ENCODE data around the gene TMEM52.
"Not testable (repeated sequence)": the region's sequence is repeated elsewhere in the genome, so short reads cannot be mapped to it uniquely, and the experiment has no call there.

The TMEM52 gene

DNA sequence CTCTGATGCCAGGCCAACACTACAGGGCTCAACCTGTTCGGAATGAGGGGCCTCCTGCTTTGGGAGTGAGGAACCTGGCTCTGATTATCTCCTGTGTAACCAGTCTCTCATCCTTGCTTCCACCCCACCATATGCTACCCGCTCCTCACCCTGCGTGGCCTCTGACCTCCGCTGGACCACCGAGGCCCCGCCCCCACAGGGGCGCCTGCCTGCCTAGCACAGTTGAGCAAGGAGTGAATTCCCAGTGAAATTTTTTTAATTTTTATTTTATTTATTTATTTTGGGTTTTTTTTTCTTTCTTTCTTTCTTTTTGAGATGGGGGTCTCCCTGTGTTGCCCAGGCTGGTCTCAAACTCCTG, 26.3 kb downstream of the TMEM52 start:
- DNase-seq, result no peak

- DNase-seq, result no peak
These were observed 26.9 kb downstream of the TMEM52 start for GRCh38 chr1:1892079-1892762.

- peak; percentile 83 for DNase-seq
These were observed 27.6 kb downstream of the TMEM52 start for GRCh38 chr1:1891349-1892078.

DNA sequence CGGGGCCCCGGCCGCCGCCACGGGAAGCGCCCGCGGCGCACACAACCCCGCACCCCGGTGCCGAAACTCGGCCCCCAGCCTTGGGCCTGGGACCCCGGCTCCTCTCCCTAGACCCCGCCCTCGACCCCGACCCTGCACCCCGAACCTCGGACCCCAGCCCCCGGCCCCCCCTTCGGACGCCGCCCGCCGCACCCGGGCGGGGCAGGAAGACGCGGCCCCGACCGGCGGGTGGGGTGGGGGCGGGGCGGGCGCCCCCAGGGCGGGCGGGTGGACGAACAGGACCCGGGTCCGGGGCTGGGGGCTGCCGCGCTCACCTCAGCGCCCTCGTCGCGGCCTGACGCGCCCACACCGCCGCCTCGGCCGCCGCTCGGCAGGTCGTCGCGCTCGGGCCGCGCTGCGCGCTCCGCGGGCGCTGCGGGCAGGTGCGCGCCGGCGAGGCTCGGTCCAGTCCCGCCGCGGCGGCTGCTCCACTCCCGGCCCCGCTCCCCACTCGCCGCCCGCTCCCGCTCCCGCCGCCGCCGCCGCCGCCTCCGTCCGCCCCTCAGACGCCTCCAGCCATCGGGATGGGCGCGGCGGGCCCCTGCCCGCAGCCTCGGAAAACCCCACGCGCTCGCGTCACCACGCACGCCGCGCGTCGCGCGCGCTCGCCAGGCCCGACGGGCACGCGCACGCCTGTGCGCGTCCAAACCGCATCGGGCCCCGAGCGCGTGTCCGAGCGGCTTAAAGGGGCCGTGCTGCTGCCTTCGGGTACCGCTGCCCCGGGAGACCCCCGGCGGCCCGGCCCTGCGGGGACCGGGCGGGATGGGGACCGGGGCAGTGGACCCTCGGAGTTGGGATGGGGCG, 28.4 kb downstream of the TMEM52 start, which contains the start of gene GNB1:
Gene GNB1, minus strand, starts transcription at position 582 of the 843 bp plus-strand sequence. CDS start 65,634 bp downstream, outside the sequence.
- DNase-seq, result peak; percentile 83

DNA sequence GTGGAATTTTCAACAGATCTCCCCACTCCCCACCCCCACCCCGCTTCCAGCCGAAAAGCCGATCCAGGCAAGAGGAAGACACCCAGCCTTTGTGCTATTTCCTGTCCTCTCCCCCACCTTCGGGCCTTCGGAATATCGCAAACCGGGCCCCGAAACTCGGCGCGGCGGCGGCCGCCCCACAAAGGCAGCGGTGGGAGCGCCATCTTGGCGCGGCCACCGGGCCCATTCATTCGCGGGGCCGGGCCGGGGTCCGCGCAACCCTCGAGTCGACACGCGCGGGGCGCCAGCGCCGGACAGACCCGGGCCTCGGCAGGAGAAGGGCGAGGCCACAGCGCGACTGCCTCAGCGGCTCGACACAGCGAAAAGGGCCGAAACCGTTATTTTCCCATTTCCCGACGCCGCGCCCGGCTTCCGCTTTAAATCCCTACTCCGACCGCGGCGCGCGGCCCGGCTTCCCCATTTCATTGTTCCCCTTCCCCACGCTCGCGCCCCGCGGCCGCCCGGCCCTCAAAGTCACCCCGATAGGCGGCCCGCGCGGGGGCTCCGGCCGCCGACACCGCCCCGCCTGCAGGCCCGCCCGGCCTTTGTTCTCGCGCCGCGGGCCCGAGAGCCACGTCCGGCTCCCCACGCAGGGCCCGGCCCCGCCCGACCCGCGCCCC, 29.1 kb downstream of the TMEM52 start:
- DNase-seq, result peak; percentile 52

DNA sequence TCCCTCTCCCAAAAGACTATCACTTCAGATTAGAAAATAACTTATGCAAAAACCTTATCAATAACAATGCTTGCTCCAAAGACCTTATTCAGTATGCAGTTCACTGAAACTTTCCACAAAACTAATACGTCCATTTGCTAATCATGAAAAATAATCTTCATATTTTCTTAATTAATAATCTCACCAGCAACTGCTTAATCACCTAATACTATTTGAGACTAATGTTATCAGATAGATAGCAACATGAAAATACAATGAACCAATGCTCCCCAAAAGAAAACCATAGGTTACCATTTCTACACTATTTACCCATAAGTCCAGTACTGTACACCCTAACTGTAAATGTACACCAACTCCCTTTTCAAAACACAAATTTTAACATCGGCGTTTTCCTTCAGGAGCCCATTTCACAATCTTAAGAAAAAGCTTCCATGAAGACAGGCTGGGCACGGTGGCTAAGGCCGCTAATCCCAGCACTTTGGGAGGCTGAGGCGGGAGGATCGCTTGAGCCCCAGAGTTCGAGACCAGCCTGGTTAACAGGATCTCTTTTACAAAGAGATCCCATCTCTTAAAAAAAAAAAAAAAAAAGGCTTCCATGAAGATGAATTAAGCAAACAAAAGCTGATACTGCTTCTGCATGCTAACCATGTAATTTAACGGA, 29.9 kb downstream of the TMEM52 start:
- no peak for DNase-seq

- DNase-seq, result not testable (repeated sequence)
These were observed 35.2 kb downstream of the TMEM52 start for GRCh38 chr1:1883890-1884289.

DNA sequence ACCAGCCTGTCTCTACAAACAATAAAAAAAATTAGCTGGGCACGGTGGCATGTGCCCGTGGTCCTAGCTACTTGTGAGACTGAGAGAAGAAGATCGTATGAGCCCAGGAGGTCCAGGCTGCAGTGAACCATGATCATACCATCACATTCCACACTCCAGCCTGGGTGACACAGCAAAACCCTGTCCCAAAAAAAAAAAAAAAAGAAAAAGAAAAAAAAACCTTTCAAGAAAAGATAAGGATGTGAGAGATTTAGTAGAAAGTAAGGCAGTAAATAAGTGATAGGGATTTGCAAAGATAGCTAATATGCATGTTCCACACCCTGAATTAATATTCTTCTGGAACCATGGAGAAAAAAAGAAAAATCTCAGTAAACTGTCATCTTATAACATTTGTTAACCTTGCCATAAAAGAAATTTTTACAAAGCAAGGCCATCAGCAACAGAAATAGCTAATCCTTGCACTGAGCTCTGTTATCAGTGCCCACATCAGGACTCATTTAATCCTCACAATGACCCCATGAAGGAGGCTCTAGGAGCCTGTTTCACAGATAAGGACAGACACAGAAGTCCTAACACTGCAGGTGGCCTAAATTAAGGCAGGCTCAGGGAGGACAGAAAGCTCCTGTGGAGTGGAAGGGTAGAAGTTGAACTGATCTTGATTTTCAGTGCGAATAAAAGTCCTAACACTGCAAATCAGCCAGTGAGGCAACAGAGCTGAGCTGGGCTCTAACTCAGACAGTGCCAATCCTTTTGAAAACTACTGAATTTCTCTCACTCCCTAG, 35.8 kb downstream of the TMEM52 start:
- DNase-seq, result no peak

GRCh38 chr1:1881727-1882126, 37.4 kb downstream of the TMEM52 start:
- no peak for DNase-seq

DNA sequence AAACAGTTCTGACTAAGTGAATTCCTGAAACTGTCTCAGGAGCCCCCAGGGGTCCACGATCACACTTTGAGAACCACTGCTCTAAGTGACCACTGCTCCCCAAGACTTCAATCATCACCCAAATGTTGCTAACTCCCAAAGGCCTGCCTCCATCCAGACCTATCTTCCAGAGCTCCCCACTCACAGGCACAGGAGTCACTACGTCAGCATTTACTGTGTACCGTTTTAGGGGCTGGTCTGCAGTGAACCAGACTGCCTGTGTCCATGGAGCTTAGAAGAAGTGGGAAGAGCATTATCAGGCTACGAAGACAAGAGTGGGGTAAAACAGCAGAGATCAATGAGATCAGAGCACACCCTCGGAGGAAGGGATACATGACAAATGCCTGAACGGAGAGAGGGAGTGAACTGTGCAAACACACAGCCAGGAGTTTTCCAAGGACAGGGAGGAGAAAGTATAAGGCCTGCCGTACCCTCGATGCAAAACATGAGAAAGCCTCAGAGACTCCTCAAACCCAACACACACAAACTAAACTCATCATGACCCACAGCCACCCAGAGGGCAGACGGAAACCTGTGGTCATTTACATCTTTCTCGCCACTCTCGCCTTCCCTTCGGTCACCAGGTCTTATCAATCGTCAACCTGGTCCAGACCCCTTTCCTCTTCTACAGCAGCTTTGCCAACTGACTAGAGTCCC, 38.3 kb downstream of the TMEM52 start:
- no peak for DNase-seq

DNA sequence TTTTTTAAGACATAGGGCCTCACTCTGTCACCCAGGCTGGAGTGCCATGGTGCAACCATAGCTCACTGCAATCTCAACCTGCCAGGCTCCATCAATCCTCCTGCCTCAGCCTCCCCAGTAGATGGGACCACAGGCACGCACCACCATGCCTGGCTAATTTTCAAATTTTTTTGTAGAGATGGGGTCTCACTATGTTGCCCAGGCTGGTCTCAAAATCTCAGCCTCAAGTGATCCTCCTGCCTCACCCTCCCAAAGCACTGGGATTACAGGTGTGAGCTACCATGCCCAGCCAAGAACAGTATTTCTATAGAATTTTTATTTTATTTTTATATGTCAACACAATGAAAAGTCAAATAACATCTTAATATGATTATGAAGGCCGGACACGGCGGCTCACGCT, 39.1 kb downstream of the TMEM52 start:
- DNase-seq, result no peak

DNA sequence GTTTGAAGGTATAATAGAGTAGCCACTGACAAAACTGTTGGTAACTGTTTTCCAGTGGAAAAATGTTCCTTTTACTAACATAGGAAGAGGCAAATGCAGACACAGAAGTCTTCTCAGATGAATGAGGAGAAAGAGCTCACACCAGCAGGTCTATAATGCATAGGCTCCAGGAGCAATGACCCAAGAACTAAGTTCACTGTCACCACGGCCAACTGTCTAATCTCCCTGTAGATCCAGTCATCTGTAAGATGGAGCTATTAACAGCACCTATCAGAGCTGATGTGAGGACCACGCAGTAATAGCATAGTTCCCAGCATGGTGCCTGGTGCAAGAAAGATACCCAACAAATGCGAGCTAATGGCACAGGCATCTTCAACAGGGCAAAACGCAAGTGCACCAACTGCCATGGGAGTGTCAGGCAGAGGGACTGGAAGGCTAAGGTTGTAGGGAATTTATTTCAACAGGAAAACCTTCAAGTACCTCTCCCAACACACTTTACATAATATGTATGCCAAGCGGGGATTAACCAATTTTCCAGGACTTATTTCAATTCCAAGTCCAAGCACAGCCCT, 41.1 kb downstream of the TMEM52 start:
- DNase-seq, result no peak

- DNase-seq, result no peak
These were observed 42.6 kb downstream of the TMEM52 start for GRCh38 chr1:1876335-1876930.

- no peak for DNase-seq
These were observed 43.1 kb downstream of the TMEM52 start for GRCh38 chr1:1875932-1876331.

DNA sequence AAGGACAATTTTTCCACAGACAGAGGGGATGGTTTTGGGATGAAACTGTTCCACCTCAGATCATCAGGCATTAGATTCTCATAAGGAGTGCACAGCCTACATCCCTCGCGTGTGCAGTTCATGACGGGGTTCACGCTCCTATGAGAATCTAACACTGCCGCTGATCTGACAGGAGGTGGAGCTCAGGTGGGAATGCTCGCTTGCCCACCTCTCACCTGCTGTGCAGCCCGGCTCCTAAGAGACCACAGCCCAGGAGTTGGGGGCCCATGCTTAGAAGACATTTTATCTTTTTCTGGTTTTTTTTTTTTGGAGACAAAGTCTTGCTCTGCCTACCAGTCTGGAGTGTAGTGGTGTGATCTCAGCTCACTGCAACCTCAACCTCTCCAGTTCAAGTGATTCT, 44.2 kb downstream of the TMEM52 start:
- no peak for DNase-seq

GRCh38 chr1:1873186-1873585, 45.9 kb downstream of the TMEM52 start:
- DNase-seq, result no peak

DNA sequence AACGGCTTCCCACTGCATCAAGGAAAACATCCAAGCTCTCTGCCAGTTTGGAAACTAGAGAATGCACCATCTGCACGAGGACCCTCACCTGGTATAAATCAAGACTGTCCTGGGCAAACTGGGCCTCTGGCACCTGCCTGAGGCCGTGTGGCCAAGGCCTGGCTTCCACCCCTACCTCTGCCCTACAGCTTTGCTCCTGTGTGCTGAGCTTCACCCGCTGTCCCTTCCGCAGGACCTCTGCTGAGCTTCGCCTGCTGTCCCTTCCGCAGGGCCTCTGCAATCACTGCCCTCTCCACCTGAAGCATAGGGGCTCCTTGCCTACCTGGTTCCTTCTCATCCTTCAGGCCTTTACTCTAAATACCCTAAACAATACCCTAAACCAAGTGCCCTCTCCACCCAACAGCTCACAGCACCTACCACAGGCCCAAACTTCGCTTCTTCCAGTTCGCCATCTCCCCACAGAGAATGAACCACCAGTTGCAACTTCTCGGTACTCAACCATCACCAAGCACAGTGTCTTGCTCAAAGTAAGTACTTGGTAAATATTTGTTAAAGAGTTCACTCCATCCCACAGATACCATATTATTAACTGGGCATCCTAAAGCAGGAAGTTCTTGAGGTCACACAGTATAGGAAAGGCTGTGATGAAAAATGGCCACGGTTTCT, 46.6 kb downstream of the TMEM52 start:
- DNase-seq, result no peak

DNA sequence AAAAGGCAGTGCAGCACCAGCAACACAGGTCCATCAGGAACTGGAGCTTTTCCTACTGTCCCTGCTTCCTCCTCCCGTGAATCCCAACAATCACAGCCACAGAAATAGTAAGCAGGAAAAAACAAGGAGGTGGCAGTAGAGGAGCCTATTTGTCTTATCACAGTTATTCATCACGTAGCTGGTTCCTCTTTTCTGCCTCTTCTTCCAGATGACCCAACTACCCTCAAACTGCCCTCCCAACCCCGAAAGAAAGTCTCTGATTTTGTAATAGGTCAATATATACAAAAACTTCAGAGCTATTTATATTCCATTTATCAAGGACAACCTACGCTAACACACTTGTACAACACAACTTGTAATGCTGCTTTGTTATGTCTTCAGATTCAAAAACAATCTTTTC, 49.6 kb downstream of the TMEM52 start:
- no peak for DNase-seq

Measured in midbrain (tissue), 1 donor.